ENCODE results near the gene ACTG1. TPM values are rescaled to one million over a fixed set of nuclear protein-coding genes. Genes with fewer than 3 reads are reported as not detected.

Gene ACTG1
- total RNA-seq, 2 experiments from 2014 or later, result 2,707 to 2,894 TPM

DNA sequence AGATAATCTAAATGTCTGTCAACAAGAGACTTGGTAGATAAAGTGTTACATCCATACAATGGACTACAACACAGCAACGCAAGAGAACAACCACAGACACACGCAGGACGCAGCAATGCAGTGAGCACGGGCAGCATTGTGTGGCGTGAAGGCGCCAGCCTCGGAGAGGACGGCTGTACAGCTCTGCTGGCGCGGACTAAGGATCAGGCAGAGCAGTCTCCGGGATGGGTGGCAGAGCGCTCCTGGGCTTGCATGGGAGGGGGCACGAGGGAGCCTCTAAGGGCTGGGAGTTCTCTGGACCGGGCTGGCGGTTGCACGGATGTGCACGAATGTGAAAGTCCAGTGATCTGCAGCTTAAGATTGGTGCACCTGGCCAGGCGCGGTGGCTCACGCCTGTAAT, 34.5 kb downstream of the ACTG1 start:
- no peaks in the 10 kb centered on the region for H4K20me1 ChIP-seq (ENCODE audit: insufficient read depth, low read length)
- no peak overlapping the region for H3K4me3 ChIP-seq (ENCODE audit: low read depth, low read length, poor library complexity, severe bottlenecking)
- TF ChIP-seq, protein P1, sequence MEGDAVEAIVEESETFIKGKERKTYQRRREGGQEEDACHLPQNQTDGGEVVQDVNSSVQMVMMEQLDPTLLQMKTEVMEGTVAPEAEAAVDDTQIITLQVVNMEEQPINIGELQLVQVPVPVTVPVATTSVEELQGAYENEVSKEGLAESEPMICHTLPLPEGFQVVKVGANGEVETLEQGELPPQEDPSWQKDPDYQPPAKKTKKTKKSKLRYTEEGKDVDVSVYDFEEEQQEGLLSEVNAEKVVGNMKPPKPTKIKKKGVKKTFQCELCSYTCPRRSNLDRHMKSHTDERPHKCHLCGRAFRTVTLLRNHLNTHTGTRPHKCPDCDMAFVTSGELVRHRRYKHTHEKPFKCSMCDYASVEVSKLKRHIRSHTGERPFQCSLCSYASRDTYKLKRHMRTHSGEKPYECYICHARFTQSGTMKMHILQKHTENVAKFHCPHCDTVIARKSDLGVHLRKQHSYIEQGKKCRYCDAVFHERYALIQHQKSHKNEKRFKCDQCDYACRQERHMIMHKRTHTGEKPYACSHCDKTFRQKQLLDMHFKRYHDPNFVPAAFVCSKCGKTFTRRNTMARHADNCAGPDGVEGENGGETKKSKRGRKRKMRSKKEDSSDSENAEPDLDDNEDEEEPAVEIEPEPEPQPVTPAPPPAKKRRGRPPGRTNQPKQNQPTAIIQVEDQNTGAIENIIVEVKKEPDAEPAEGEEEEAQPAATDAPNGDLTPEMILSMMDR (conservative IDR thresholded peaks at IDR 0.05; ENCODE audit: low read length), result no peak
- TF ChIP-seq EZH2phosphoT487 (IDR thresholded peaks at IDR 0.05; ENCODE audit: borderline replicate concordance, low read depth, low read length), result no peak
- no peaks in the 10 kb centered on the region for H3K9me2 ChIP-seq (ENCODE audit: insufficient read depth, low read length)
- no peak overlapping the region for H2AFZ ChIP-seq (ENCODE audit: low read length)
- no peaks in the 10 kb centered on the region for H3K9me3 ChIP-seq (ENCODE audit: low read length)
- no peak overlapping the region for H3K27ac ChIP-seq (ENCODE audit: low read depth, low read length, poor library complexity, severe bottlenecking)
- ChIA-PET POLR2A (interaction anchor here (0.6 kb wide), 1 partner anchor 183 kb away, joined by 3 read pairs; the partner anchor contains the start of gene SLC38A10), CTCF (ENCODE audit: unreplicated experiment) (interaction anchor here (0.6 kb wide), 1 partner anchor 120 kb away, joined by 3 read pairs; no protein-coding TSS in a partner anchor)
- BruUV-seq (replicated peaks), result no TSS peak
- no peaks in the 10 kb centered on the region for H3K79me2 ChIP-seq (ENCODE audit: insufficient read depth, low read depth, low read length)
- H3K4me2 ChIP-seq (ENCODE audit: low read length), result no peak overlapping the region
- DNase-seq (ENCODE audit: low spot score), result no peak
- peaks cover 7% of the 10 kb centered on the region for H3K4me1 ChIP-seq (ENCODE audit: insufficient read depth, low read length, poor library complexity, severe bottlenecking)
- intact Hi-C loops (cut with micrococcal nuclease; ENCODE audit: unreplicated experiment), result no loop called here
- H3K36me3 ChIP-seq (ENCODE audit: insufficient read depth, low read length), result no peaks in the 10 kb centered on the region

DNA sequence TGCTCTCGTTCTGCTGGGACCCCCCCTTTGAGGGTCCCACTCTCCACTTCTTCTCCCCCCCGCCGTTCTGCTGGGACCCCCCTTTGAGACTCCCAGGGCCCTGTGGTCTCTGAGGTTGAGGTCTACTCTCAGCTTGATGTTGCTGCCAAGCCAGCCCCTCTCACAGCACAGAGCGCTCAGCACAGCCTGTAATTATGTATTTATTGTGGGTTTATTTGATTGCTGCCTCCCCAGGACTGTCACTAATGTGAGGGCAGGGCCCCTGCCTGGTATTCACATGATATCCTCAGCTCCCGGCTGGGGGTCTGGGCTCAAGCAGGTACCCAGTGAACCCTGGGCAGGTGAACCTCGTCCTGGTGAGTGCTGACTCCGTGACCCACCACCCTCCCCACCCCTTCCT, 35.4 kb downstream of the ACTG1 start:
- Histone ChIP-seq H3K36me3 (ENCODE audit: insufficient read depth, low read length) (no peaks in the 10 kb centered on the region), H3K4me3 (ENCODE audit: low read depth, low read length, poor library complexity, severe bottlenecking) (no peak overlapping the region), H3K27ac (ENCODE audit: low read depth, low read length, poor library complexity, severe bottlenecking) (no peak overlapping the region), H3K4me2 (ENCODE audit: low read length) (no peak overlapping the region), H3K79me2 (ENCODE audit: insufficient read depth, low read depth, low read length) (no peaks in the 10 kb centered on the region), H4K20me1 (ENCODE audit: insufficient read depth, low read length) (no peaks in the 10 kb centered on the region), H3K9me3 (ENCODE audit: low read length) (no peaks in the 10 kb centered on the region), H3K4me1 (ENCODE audit: insufficient read depth, low read length, poor library complexity, severe bottlenecking) (peaks cover 7% of the 10 kb centered on the region), H2AFZ (ENCODE audit: low read length) (no peak overlapping the region), H3K9me2 (ENCODE audit: insufficient read depth, low read length) (no peaks in the 10 kb centered on the region)
- no TSS peak for BruUV-seq (replicated peaks)
- intact Hi-C loops (cut with micrococcal nuclease; ENCODE audit: unreplicated experiment), result no loop called here
- ChIA-PET CTCF (ENCODE audit: unreplicated experiment) (no interaction called here), POLR2A (no interaction called here)
- no peak for DNase-seq (ENCODE audit: low spot score)
- TF ChIP-seq EZH2phosphoT487 (IDR thresholded peaks at IDR 0.05; ENCODE audit: borderline replicate concordance, low read depth, low read length), result no peak
- TF ChIP-seq, protein P1 (conservative IDR thresholded peaks at IDR 0.05; ENCODE audit: low read length), result no peak

DNA sequence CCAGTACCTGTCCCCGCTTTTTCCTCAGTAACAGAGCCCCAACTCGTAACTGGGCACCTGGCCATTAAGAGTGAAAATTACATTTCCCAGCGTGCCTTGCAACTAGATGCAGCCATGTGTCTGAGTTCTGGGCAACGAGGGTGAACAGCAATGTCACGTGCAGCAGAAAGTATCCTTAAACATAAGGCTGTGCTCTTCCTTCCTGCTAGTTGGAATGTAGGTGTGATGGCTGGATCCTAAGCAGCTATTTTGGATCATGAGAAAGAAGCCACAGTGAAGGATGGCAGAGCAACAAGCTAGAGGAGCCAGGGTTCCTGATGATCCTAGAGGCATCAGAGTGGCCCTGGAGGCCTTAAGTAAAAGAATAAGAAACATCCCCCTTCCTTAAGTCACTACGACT, 36.0 kb downstream of the ACTG1 start:
- CTCF ChIA-PET (ENCODE audit: unreplicated experiment), result no interaction called here

More for the DNA sequence above, 36.0 kb downstream of the ACTG1 start:
- intact Hi-C loops (cut with micrococcal nuclease; ENCODE audit: unreplicated experiment), result no loop called here
- Histone ChIP-seq H4K20me1 (ENCODE audit: insufficient read depth, low read length) (no peaks in the 10 kb centered on the region), H3K4me3 (ENCODE audit: low read depth, low read length, poor library complexity, severe bottlenecking) (no peak overlapping the region), H2AFZ (ENCODE audit: low read length) (no peak overlapping the region), H3K27ac (ENCODE audit: low read depth, low read length, poor library complexity, severe bottlenecking) (no peak overlapping the region), H3K9me2 (ENCODE audit: insufficient read depth, low read length) (no peaks in the 10 kb centered on the region), H3K36me3 (ENCODE audit: insufficient read depth, low read length) (no peaks in the 10 kb centered on the region), H3K79me2 (ENCODE audit: insufficient read depth, low read depth, low read length) (no peaks in the 10 kb centered on the region), H3K4me2 (ENCODE audit: low read length) (no peak overlapping the region), H3K4me1 (ENCODE audit: insufficient read depth, low read length, poor library complexity, severe bottlenecking) (peaks cover 7% of the 10 kb centered on the region), H3K9me3 (ENCODE audit: low read length) (no peaks in the 10 kb centered on the region)
- TF ChIP-seq, protein P1 (conservative IDR thresholded peaks at IDR 0.05; ENCODE audit: low read length), result no peak
- TF ChIP-seq EZH2phosphoT487 (IDR thresholded peaks at IDR 0.05; ENCODE audit: borderline replicate concordance, low read depth, low read length), result no peak
- POLR2A ChIA-PET, result no interaction called here
- no peak for DNase-seq (ENCODE audit: low spot score)
- BruUV-seq (replicated peaks), result no TSS peak
